NCI-H2196 treated with DMSO at 0.1 percent for 48 hours (cell line): ENCODE data around the gene EEFSEC.

ENCODE experiments used
- DNase-seq: peaks from one replicate; lab custom pipeline; 2025; ENCODE audit not compliant: unreplicated experiment; lab: John Stamatoyannopoulos, UW

The EEFSEC gene

DNA sequence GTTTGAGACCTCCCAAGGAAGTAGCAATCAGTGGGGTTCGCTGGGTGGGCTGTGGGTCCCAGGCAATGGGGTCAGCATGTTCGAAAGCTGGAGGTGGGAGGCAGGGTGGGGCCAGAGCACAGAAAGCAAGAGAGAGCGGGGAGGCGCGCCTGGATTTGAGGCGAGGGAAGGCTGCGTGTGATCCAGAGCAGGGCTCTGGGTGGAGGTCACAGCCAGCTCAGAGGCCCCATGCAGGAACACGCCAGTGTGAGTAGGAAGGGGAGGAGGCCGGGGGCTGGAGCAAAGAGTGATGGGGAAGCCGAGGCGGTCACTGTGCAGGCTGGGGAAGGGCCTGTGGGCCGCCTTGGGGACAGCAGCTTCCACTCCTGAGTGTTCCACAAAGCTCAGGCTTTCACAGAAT, 304.7 kb downstream of the EEFSEC start:
- no peak for DNase-seq
